Peyer's patch (tissue), 4 donors: ENCODE results near the gene PFKP. TPM values are rescaled to one million over a fixed set of nuclear protein-coding genes. Genes with fewer than 3 reads are reported as not detected.
"Not testable (repeated sequence)": the region's sequence is repeated elsewhere in the genome, so short reads cannot be mapped to it uniquely, and the experiment has no call there.

Experiments used
- DNase-seq, 3 donors: peaks; one replicate each; pipeline ENCODE4 v3.0.0-alpha.2; 2017 to 2019
- H3K27ac ChIP-seq, 4 donors: fragments of 200-600 bp; sonication (generic); one replicate each; pipeline ENCODE4 v1.5.1; 2016 to 2019
- H3K27me3 ChIP-seq, 2 donors: fragments of 200-600 bp; sonication (generic); one replicate each; pipeline ENCODE4 v1.5.1; 2019
- H3K36me3 ChIP-seq, 3 donors: fragments of 200-600 bp; sonication (generic); one replicate each; pipeline ENCODE4 v1.5.1; 2016 to 2019
- H3K4me1 ChIP-seq, 4 donors: fragments of 200-600 bp; sonication (generic); one replicate each; pipeline ENCODE4 v1.5.1; 2016 to 2019
- H3K4me3 ChIP-seq, 4 donors: fragments of 200-600 bp; sonication (generic); 1 replicate in 3 of 4; 2 replicates in 1 of 4; pipeline ENCODE4 v1.5.1; 2016 to 2019; ENCODE audit warnings: mild to moderate bottlenecking in 1 of 4
- H3K9me3 ChIP-seq, 4 donors: fragments of 200-600 bp; sonication (generic); one replicate each; pipeline ENCODE4 v1.5.1; 2016 to 2019; ENCODE audit warnings: mild to moderate bottlenecking in 1 of 4
- CTCF ChIP-seq, 6 experiments: fragments of 450-650 bp in 4 of 6; fragments of 200-600 bp in 2 of 6; sonication (generic) in 1 of 6; IDR thresholded peaks; one replicate each; pipeline ENCODE4 v1.5.1; 2017 to 2019; ENCODE audit warnings: antibody characterized with exemption in 6 of 6, mild to moderate bottlenecking in 3 of 6, moderate library complexity in 1 of 6
- POLR2A ChIP-seq, 2 donors: fragments of 450-650 bp; IDR thresholded peaks; one replicate each; pipeline ENCODE4 v1.5.1; 2017; ENCODE audit warnings: antibody characterized with exemption in 2 of 2, mild to moderate bottlenecking in 2 of 2, moderate library complexity in 2 of 2
- total RNA-seq, 4 donors: library from RNA; depleted of rRNA; stranded (reverse); fragments of >200 nt; gene quantifications; one replicate each; pipeline ENCODE4 v1.1.0, GENCODE V29; 2016

The PFKP gene
- total RNA-seq, 4 donors from 2014 or later: 79.0 to 130 (median 87.9) TPM

DNA sequence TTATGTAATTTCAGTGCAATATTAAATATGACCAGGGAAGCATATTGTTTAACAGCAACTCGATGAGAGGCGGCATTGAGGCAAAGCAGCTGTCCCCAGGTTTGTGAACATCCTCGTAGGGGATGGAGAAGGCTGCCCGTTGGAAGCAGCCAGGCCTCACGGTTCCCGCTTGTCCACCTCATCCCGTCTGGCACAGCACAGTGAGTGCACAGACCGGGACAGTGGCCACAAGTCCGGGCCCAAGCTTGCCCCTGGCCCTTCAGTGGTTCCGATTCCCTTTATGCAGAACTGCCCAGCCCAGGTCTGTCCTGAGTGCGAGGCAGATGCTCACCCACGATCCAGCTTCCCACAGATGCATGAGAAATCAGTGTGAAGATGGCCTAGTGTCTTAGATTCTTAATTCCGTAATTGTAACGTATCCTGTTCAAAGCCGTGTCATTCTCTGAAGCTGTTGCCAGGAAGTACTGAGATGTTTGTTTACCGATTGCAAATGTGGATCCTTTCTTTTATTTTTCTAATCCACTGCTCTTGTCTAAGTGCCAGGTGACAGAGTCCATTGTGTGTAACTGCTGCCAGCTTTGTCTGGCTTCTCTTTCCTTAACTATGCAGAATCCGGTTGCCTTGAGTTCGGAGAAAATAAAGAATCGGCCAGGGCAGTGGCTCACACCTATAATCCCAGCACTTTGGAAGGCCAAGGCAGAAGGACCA, 35.5 kb downstream of the PFKP start:
- Histone ChIP-seq H3K4me1 (peaks cover 0 to 14% (median 0%) of the 10 kb centered on the region in 4 donors), H3K4me3 (no peak overlapping the region), H3K9me3 (no peaks in the 10 kb centered on the region), H3K27ac (peak overlapping the region in 2 of 4 donors; percentile 57 to 59), H3K36me3 (peaks cover 0 to 57% (median 0%) of the 10 kb centered on the region in 3 donors), H3K27me3 (no peaks in the 10 kb centered on the region)
- no peak for TF ChIP-seq POLR2A (IDR thresholded peaks at IDR 0.05)
- TF ChIP-seq CTCF (IDR thresholded peaks at IDR 0.05): no peak
- no peak for DNase-seq

DNA sequence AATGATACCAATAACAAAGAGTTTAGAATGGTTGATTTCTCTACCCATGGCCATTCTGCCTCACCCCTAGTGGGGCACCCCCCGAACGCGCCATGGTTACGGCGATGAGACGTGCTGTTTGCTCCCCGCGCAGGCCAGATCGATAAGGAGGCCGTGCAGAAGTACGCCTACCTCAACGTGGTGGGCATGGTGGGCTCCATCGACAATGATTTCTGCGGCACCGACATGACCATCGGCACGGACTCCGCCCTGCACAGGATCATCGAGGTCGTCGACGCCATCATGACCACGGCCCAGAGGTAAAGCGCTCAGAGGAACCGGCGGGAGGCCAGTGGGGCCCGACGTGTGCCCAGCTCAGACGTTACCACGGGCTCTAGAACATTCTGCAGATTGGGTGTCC, 36.3 kb downstream of the PFKP start:
- Histone ChIP-seq H3K36me3 (peaks cover 0 to 65% (median 0%) of the 10 kb centered on the region in 3 donors), H3K4me3 (no peak overlapping the region), H3K4me1 (peaks cover 0 to 14% (median 0%) of the 10 kb centered on the region in 4 donors), H3K9me3 (no peaks in the 10 kb centered on the region), H3K27me3 (no peaks in the 10 kb centered on the region), H3K27ac (no peak overlapping the region)
- DNase-seq: no peak
- TF ChIP-seq CTCF (IDR thresholded peaks at IDR 0.05) (no peak), POLR2A (IDR thresholded peaks at IDR 0.05) (no peak)

DNA sequence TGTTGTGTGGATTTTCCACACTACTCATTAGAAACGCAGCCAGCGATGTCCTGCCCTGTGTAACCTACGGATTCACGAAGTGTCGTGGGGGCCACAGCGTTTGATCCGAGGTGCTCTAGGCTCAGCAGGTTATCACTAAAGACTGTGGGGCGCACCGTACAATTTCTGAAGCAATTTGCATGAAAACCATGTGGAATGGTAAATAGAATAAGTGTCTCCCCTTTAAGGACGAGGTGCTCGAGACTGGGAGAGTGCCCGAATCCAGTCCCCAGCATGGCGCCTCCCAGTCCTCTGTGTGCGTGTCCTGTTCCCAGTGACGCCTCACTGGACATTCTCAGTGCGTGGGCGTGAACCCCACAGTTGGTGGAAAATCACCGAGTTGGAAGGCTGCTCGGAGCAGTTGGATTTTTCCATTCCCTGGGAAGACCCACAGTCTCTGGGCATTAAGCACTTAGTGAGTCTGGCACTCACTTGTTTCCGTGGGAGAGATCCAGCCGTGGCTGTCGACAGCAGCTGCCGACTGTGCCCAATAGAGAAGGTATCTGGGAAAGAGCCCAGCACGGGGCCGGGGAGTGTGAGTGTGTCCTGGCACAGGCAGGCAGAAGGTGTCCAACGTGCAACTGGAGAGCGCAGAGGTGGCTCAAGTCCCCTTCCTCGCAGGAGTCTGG, 37.0 kb downstream of the PFKP start:
- H3K27me3 ChIP-seq: no peaks in the 10 kb centered on the region
- DNase-seq: no peak
- peaks cover 0 to 69% (median 0%) of the 10 kb centered on the region in 3 donors for H3K36me3 ChIP-seq
- H3K4me1 ChIP-seq: peaks cover 0 to 14% (median 0%) of the 10 kb centered on the region in 4 donors
- no peak overlapping the region for H3K4me3 ChIP-seq
- TF ChIP-seq POLR2A (IDR thresholded peaks at IDR 0.05) (no peak), CTCF (IDR thresholded peaks at IDR 0.05) (no peak)
- H3K9me3 ChIP-seq: no peaks in the 10 kb centered on the region
- H3K27ac ChIP-seq: no peak overlapping the region

DNA sequence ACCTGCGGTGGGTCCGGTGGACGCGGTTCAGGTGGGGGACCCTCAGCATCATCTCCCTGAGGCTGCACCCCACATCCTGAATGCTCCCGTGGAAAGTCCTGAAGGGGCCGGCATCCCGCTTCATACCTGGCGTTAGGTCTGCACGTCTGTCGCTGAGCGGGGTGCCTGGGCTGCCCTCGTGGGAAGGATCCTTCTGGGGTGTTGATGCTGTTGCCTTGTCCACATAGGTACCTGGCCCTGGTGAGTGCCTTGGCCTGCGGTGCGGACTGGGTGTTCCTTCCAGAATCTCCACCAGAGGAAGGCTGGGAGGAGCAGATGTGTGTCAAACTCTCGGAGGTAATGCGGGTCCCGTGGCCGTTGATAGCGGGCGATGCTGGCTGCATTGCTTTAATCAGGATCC, 37.8 kb downstream of the PFKP start:
- Histone ChIP-seq H3K4me3 (no peak overlapping the region), H3K4me1 (peaks cover 0 to 14% (median 0%) of the 10 kb centered on the region in 4 donors), H3K27ac (no peak overlapping the region), H3K9me3 (no peaks in the 10 kb centered on the region), H3K36me3 (peaks cover 0 to 73% (median 0%) of the 10 kb centered on the region in 3 donors), H3K27me3 (no peaks in the 10 kb centered on the region)
- no peak for DNase-seq
- TF ChIP-seq CTCF (IDR thresholded peaks at IDR 0.05) (no peak), POLR2A (IDR thresholded peaks at IDR 0.05) (no peak)

DNA sequence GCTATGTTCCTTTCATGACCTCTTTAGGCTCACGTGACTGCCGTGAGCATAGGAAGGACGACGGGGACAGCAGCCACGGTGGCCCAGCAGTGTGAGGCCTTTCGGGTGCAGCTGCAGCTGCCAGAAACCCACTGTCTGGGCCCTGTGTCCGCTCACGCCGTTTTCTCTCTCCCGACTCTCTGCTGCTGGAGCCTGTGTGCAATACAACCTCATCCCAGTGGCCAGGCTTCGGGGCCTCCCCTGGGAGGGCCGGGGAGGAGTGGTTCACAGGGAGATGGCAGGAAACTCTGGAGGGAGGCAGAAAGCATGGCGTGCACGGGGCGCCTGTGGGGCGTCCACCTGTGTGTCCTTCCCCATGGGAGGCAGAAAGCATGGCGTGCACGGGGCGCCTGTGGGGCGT, 38.6 kb downstream of the PFKP start:
- Histone ChIP-seq H3K27ac (no peak overlapping the region), H3K4me1 (peaks cover 0 to 14% (median 0%) of the 10 kb centered on the region in 4 donors), H3K36me3 (peaks cover 0 to 68% (median 0%) of the 10 kb centered on the region in 3 donors), H3K9me3 (no peaks in the 10 kb centered on the region), H3K4me3 (no peak overlapping the region), H3K27me3 (no peaks in the 10 kb centered on the region)
- DNase-seq: no peak
- no peak for TF ChIP-seq CTCF (IDR thresholded peaks at IDR 0.05)
- no peak for TF ChIP-seq POLR2A (IDR thresholded peaks at IDR 0.05)

DNA sequence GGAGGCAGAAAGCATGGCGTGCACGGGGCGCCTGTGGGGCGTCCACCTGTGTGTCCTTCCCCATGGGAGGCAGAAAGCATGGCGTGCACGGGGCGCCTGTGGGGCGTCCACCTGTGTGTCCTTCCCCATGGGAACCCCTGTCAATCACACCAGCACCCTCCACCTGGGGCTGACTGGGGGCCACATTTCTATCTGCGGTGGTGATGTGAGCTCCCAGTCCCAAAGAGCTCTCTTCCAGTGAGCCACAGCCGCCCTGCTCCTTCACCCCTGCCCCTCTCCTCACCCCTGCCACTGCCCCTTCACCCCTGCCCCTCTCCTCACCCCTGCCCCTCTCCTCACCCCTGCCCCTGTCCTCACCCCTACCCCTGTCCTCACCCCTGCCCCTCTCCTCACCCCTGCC, 39.0 kb downstream of the PFKP start:
- Histone ChIP-seq H3K4me1 (peaks cover 0 to 14% (median 0%) of the 10 kb centered on the region in 4 donors), H3K36me3 (peaks cover 0 to 68% (median 0%) of the 10 kb centered on the region in 3 donors)
- H3K9me3 ChIP-seq, H3K27me3 ChIP-seq, H3K27ac ChIP-seq, DNase-seq, H3K4me3 ChIP-seq: not testable (repeated sequence)
